ENCODE results near the gene MED25.

DNA sequence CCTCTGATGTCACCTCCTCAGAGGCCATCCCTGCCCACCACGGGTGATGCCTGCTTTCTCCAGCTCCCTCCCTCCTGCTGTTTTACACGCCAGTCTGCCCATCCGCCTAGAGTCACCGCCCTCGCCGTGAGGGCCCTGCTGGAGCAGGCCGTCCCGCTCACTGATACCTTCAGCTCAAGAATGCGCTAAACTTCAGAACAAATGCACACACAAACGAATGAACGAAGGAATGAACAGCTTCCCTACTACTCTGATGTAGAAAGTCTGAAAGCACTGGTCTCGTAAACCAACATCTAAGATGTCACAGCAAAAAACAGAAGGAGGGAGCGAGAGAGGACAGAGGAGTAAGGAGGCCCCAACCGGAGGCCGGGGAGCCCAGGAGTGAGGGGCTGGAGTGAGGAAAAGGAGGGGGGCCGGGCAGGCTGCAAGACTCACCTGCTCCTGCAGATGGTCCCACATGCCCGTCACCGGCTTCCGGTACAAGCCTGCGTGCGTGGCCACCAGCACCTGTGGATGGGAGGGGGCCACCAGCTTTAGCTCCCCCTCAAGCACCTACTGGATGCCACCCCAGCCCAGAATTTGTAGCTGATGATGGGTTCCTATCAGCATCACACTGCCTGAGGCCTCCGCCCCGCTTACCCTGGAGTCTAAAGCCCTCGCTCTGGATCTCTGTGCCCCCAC, 45.3 kb downstream of the MED25 start:
- TF ChIP-seq, protein P1, sequence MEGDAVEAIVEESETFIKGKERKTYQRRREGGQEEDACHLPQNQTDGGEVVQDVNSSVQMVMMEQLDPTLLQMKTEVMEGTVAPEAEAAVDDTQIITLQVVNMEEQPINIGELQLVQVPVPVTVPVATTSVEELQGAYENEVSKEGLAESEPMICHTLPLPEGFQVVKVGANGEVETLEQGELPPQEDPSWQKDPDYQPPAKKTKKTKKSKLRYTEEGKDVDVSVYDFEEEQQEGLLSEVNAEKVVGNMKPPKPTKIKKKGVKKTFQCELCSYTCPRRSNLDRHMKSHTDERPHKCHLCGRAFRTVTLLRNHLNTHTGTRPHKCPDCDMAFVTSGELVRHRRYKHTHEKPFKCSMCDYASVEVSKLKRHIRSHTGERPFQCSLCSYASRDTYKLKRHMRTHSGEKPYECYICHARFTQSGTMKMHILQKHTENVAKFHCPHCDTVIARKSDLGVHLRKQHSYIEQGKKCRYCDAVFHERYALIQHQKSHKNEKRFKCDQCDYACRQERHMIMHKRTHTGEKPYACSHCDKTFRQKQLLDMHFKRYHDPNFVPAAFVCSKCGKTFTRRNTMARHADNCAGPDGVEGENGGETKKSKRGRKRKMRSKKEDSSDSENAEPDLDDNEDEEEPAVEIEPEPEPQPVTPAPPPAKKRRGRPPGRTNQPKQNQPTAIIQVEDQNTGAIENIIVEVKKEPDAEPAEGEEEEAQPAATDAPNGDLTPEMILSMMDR (conservative IDR thresholded peaks at IDR 0.05 in 1 of 2, IDR thresholded peaks at IDR 0.05 in 1 of 2; ENCODE audit: low read depth in 1 of 2, low read length in 2 of 2): no peak
- no peak for TF ChIP-seq EZH2 (IDR thresholded peaks at IDR 0.05; ENCODE audit: low read length, missing control alignments)

Measured in fibroblast of lung (primary cell).